ENCODE measurements around the gene GRK4.

DNA sequence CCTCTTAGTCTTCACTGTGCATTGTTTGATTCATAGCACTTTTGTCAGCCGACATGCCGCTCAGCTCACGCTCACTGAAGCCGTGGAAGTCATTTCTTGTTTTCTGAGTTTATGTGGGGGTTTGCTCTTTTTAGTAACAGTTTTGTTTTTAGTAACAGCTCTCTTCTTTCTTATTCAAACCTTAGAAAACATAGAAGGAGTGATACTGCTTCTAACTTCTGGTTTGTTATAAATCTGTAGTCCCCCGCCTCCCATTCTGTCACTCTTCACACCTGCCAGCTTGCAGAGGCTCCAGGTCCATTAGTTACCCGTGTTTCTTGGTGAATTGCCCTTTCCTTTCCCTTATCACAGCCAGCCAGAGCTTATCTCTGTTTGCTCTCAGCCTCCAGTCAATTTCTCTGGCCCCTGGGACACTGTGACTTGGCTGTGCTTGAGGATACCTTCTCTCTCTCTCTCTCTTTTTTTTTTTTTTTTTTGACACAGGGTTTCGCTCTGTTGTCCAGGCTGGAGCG lies 50.5 kb downstream of the GRK4 start:
- TF ChIP-seq, protein P1, sequence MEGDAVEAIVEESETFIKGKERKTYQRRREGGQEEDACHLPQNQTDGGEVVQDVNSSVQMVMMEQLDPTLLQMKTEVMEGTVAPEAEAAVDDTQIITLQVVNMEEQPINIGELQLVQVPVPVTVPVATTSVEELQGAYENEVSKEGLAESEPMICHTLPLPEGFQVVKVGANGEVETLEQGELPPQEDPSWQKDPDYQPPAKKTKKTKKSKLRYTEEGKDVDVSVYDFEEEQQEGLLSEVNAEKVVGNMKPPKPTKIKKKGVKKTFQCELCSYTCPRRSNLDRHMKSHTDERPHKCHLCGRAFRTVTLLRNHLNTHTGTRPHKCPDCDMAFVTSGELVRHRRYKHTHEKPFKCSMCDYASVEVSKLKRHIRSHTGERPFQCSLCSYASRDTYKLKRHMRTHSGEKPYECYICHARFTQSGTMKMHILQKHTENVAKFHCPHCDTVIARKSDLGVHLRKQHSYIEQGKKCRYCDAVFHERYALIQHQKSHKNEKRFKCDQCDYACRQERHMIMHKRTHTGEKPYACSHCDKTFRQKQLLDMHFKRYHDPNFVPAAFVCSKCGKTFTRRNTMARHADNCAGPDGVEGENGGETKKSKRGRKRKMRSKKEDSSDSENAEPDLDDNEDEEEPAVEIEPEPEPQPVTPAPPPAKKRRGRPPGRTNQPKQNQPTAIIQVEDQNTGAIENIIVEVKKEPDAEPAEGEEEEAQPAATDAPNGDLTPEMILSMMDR (IDR thresholded peaks at IDR 0.05), result no peak
- TF ChIP-seq EZH2 (IDR thresholded peaks at IDR 0.05; ENCODE audit: borderline replicate concordance, insufficient read depth, low read depth, low read length, poor library complexity, severe bottlenecking), result no peak
